OCI-LY1 (cell line): ENCODE results near the gene PRR11.

Experiments used
- CTCF ChIP-seq: fragments of 200-600 bp; sonication (generic), shearing (Covaris generic); IDR thresholded peaks from 2 replicates; pipeline ENCODE4 v1.5.1; 2017; ENCODE audit warnings: mild to moderate bottlenecking, antibody characterized with exemption, low read length, moderate library complexity, mixed read lengths
- EZH2 ChIP-seq: fragments of 200-600 bp; sonication (generic), shearing (Covaris generic); IDR thresholded peaks from 2 replicates; pipeline ENCODE4 v1.8.0; 2017; ENCODE audit warnings: borderline replicate concordance, mixed run types, mild to moderate bottlenecking, antibody characterized with exemption, low read length, moderate library complexity, mixed read lengths

- TF ChIP-seq CTCF, result peak; percentile 68
- TF ChIP-seq EZH2, result no peak
Observed at GRCh38 chr17:59165933-59166342, 10.4 kb downstream of the PRR11 start.
